ENCODE results near the gene JUP.
A peak's percentile ranks its signal among the peaks of the same experiment; 100 is the strongest.

The JUP gene

DNA sequence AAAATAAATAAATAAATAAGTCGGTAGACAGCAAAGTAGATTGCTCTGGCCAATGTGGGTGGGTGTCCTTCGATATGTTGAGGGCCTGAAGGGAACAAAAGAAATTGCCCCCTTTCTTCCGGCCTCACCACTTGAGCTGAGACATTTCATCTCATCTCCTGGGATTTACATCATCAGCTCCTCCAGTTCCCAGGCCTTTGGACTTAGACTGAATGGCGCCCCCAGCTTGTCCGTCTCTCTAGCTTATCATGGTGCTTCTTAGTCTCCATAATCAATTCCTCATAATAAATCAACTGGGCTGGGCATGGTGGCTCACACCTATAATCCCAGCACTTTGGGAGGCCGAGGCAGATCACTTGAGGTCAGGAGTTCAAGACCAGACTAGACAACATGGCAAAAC is 38.2 kb downstream of the JUP start:
- DNase-seq = no peak

DNA sequence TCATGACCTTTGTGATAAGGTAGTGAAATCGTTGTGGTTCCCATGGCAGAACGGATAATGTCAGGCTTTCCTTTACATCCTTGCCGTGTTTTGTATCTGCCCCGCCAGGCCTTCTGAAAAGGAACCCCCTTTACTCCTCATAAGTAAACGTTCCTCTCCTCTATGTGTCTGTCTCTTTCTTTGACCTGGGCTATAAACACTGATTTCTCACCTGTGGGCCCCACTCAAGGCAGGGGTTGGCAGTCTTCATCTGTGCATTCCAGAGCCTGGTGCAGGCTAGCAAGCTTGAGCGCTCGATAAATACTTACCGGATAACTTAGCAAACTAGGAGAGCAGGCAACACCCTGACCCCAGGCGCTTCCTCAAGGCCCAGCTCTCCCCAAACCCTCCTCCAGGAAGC is 44.8 kb downstream of the JUP start:
- DNase-seq = no peak

DNA sequence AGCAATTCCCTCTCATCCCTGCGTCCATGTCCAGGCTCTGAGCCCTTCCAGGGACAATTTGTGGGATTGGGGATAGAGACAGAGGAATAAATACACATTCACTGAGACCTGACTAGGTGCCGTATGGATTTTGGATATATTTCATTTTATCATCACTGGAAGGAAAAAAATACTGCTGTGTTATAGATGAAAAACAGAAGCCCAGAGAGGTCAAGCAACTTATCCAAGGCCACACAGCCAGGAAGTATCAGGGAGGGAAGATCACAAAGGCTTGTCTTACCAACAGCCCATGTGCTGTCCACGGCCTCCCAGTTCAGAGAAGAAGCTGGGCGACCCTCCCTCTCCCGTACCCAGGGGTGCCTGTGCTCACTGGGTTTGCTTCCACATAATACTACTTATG is 46.0 kb downstream of the JUP start:
- no peak for DNase-seq

DNA sequence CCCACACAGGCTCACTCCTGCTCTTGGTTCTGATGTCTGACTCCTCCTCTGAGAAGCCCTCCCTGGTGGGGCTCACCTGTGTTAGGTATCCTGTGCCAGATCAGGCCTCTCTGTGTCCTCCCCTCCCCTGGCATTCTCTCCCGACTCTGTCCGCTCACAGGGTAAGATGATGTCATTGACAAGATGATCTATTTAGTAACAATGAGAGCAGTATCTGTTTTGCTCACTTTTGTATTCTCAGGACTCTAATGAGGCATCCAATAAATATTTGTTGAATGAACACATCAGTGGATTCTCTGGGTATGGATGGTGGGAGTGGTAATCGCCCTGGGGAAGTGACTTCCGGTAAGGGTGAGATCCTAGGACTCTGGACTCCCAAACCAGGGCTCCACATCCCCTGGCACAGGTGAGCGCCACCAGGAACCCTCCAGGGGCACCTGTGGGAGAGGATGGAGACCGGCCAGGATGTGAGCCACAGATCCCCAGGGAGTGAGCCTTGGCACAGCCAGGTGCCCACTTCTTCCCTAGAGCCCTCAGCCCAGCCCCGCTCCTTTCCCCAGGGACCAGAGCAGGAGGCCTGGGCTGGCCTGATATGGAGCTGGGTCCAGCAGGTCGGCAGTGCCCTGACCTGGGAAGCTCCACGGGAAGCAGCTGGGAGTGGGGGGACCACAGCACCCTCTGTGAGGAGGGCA is 46.7 kb downstream of the JUP start:
- no peak for DNase-seq

DNA sequence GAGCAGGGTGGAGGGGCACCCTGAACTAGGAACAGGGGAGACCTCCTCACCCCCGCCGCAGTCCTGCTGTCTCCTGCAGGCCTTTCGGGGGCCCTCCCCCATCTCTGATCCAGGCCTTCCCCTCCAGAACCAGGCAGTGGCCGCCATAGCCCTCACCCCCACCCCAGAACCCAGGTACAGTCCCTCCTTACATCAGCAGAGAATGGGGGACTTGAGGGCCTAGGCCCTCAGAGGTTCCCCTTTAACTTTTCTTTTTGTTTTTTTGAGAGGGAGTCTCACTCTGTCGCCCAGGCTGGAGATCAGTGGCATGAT is 47.8 kb downstream of the JUP start:
- no peak for DNase-seq

DNA sequence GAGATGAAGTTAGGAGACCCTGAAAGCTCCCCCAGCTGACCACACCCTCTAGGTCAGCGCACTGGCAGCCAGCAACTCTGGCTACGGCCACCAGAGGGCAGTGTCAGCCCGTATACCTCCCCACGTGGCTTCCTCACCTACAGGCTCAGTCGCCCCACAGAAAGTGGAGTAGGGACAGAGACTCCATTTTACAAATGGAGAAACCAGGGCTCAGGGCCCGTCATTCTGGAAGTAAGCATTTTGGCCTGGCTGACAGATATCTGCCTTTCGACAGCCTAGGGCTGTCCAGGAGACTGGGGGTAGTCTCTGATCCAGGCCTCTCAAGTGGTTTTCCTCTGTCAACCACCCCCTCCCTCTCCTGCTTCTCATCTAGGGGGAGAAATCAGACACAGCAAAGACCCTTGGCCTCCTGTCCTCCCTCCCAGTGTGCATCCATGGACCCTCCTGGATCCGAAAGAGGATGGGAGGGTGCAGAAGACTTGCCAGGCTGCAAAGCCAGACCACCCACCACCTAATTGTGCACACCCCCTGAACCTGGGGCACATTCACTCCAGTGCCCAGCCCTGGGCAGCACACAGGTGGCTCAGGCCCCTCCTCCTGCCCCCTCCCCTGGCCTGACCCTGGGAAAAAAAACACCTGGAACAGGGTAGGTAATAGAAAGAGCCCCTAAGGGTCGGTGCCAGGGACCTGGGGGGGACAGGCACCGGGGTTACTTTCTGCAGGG is 48.3 kb downstream of the JUP start:
- DNase-seq = peak; percentile 81

DNA sequence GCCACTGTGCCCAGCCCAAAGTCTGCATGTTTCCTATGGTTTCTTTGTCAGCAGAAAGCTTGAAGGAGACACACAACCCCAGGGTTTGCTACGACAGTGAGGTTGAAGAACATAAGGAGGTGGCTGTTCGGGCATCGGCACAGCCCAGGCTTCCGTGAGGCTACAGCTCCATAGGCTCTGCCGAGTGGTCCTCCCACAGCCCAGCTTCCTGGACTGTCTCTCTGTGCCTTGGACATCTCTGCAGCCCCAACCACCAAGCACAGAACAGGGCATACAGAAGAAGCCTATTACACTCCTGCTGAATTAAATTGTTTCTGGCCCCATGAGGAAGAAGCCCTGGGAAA is 48.9 kb downstream of the JUP start:
- DNase-seq = no peak

DNA sequence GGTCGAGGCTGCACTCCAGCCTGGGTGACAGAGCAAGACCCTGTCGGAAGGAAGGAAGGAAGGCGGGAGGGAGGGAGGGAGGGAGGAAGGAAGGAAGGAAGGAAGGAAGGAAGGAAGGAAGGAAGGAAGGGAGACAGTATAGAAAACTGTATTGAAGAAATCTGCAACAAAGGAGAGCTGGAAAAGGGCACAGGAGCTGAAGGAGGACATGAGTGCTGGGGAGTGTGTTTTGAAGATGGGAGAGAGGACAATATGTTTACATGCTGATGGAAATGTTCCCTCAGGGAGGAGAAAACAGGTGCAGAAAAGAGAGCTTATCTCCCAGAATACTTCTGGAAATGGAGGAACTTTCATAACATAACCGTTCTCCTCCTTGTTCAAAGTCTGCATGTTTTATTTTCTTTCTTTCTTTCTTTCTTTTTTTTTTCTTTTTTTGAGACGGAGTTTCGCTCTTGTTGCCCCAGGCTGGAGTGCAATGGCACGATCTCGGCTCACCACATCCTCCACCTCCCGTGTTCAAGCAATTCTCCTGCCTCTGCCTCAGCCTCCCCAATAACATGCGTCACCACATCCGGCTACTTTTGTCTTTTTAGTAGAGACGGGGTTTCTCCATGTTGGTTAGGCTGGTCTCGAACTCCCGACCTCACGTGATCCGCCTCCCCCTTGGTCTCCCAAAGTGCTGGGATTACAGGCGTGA is 49.4 kb downstream of the JUP start:
- no peak for DNase-seq

DNA sequence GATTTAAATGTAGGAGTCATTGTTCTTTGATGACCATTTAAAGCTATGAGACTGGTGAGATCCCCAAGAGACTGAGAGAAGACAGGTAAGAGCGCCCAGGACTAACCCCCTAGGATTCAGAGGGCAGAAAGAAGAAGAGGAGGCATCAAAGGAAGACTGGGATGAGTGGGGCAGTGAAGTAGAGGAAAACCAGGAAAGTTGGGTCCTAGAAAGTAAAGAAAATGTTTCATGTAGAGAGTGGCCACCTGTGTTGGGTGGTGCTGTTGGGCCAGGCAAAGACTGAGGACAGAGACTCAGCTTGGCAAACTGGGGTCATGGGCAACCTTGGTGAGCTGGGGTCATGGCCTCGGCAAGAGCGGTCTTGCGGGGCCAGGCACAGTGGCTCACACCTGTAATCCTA is 50.8 kb downstream of the JUP start:
- DNase-seq = no peak

DNA sequence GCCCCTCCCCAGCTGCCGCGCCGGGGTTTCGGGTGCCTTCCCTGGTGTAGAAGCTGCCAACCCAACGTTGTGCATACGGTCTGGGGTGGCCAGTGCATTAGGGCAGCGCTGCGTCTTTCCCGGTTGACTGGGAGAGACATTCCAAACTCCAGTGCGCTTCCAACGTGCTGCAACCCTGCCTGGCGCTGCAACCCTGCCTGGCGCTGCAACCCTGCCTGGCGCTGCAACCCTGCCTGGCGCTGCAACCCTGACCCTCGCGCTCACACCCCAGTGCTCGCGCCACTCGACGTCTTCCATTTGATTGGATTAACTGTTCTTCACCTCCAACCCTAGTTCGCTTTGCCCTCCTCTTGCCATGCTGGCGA is 51.6 kb downstream of the JUP start:
- peak; percentile 42 for DNase-seq

DNA sequence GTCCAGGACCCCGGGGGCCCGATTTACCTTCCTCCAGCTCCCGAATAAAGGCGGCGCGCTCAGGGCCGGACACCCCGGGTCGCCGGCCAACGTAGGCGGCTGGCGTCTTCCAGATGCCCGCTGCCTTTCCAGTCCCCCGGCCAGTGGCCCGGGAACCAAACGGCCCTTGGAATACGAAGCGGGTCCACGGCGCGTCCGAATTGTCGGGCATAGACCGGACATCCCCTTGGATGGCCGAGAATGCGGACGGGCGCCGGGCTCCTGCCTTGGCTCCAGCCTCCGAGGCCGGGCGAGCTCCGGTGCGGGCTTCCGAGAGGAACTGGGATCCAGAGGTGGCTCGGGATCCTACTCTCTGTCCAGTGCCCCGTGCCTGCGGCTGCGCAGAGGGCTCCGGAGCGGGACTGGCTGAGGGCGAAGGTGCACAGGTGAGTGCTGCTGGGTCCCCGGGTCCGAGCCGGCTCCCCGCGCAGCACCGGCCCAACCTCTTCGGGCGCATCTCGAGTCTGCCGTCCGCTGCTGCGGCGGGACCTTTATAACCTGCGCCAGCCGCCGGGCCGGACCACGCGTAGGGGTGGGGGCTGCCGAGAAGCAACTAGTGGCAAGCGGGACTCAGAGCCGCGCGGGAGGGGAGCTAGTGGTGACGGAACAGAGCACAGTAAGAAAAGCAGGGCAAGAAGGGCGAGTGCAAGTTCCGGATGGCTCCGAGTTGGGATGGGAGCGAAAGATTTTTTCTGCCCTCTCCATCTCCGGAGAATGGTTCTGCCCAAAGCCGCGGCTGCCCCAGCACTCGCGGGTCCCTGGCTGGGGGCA is 52.2 kb downstream of the JUP start, which contains the start of gene HAP1:
TSS of gene HAP1 (minus strand) at position 505 of the 810 bp plus-strand sequence. CDS start at position 496, 9 bp downstream.
- DNase-seq = peak; percentile 42

DNA sequence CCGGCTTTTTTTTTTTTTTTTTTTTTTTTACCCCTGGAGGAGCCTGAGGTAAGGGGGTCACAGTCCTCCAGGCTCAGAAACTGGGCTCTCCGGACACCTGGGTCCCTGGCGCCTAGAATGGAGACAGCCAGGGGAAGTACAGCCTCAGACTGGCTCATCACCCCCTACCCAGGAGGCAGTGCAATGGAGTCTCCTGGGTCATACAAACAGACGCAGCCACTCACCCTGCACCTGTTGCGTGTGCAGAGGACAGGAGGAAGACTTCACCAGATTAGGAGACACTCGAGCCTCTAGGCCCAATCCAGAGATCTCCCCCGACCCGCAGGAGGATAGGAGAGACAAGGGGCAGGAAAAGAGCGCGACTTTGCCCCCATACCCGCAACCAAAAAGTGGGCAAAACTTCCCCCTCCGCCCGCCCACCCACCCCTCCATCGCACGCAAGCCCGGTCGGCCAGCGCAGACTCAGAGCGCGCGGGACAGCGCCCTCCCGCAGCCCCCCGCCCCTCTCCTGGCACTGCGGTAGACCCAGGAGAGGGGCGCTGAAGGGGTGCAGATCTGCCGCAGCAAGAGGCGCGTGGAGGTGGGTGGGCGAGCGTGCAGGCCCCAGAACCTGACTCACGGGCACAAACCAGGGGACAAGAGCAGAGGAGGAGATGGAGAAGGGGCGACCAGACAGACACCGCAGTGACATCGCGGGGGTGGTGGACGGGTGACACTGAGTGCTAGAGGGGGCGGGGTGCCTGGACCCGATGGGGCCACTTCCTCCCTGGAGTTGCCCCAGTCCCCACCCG is 53.0 kb downstream of the JUP start:
- DNase-seq = no peak

DNA sequence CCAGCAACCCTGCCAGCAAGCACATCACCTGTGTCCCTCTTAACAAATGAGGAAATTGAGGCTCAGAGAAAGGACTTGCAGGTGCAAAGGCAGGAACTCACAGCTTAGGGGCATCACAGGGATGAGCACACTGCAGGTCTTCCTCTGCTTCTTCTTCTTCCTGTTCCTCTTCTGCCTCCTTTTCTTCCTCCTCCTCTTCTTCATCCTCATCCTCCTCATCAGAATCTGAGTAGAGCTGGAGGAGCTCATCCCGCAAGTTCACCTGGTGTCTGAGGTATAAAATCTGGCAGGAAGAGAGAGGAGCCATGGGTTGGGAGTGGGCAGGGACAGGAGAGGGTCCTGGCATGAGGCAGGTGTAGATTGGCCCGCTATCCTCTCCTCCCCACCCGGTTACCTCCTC is 54.7 kb downstream of the JUP start:
- no peak for DNase-seq

DNA sequence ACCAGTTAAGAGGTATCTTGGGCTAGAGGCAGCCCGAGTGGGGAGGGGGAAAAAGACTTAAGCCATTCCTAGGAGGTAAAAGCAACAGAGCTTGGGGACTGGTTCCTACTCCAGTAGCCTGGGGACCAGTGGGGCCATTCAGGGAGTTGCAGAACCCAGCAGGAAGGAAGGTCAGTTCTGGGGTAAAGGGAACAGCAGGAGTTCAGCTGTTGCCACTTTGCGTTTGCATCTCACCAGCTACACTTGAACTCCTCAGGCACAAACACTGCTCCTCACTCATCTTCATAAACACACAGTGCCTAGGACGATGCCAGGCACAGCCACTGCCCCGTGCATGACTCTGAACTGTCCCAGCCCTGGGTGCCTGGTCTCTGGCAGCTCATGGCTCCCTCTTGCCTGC is 56.0 kb downstream of the JUP start:
- no peak for DNase-seq

DNA sequence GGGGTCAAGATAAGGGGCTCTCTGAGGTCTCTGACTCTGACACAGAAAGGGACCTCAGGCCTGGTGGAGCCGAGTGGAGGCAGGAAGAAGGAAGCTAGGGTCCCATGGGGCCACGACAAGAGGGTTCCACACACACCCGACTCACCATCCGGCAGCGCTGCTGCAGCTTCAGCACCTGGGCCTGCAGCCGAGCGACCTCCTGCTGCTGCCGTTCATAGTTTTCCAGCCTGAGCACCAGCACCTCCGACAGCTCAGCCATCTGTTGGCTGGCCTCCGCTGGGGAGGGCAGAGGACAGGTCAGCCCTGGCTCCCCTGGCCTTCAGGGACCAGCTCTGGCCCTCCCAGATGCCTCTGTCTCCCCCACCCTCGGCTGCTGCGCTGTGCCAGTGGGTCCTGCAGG is 58.5 kb downstream of the JUP start:
- DNase-seq = peak; percentile 25

DNA sequence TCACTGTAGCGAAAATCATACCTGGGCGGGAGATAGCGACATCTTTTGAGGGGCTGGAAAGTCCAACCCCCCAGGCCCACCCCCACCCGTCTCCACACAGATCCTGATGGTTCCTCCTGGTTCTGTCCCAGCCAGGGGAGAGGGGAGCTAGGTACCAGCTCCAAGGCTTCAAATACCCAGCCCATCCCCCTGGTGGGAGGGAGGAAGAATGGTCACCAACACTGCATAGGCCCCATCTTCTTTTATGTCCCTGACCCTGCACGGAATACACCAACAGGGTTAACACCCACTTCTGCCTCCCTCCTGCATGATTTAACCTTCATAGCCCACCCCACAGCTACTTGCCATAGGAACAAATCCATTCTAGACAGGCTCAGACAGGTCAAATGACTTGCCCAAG is 61.4 kb downstream of the JUP start:
- DNase-seq = no peak

DNA sequence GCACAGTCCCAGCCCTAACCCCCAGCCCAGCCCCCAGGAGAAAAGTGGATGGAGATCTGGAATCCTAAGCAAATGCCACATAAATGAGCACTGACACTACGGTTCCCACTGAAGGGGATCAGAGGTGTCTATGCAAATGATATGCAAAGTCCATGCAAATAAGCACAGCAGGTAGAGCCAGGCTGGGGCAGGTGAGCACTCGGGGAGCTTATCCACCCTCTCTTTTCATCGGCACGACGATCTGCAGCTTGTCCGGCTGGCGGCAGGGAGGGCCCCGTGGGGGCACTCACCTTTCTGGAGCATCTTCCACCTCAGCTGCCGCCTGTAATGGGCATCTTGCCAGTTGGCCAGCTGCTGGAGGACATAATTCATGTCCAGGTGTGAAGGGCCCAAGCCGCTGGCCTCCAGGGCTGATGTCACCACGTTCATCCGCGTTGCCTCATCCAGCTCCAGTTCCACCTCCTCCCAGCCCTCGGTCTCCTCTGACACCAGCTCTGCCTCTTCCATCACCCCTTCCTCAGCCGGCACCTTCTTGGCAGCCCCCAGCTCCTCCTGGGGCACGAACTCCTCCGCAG is 61.9 kb downstream of the JUP start:
- DNase-seq = peak; percentile 93

DNA sequence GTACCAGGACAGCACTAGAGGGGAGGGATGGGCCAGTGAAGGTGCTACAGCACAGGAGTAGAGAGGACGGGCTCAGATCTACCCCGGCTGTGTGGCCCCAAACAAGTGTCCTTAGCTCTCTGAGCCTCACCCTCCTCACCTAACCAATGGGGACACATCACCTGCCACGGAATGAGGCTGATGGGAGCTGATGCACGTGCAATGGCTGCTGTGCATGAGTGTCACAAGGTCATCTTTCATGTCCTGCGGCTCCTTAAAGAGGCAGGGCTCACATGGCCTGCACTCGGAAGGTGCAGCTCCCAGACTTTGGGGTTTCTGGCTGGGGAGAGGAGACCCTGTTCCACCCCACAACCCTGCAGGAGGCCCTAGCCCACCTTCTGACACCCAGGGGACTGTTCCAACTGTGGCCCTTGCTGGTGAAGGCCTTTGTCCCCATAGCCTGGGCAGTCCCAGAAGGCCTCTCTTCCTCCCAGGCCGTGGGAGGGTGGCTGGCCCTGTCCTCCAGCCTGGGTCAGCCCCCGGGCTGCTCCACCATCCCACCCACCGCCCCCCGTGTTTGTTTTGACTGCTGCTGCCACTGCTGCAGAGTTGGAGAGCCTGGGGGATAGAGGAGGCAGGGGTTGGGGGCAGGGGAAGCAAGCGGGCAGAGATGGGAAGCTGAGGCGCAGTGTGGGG is 62.6 kb downstream of the JUP start:
- no peak for DNase-seq

DNA sequence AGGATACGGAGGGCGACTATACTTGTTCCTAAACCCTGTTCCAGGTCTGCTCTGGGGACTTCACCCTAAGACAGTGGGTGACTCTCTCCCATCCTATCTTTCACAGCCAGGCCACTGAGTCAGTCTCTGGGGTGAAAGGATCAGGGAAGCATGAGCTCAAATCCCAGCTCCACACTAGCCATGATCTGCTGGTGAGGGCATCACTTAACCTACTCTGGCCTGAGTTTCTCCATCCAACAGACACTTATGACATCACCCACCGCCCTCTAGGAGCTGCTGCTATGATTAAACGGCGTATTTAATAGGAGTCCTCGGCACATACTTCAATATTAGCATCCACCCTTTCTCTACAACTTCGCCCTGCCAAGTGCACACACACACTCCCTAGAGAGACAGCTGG is 64.3 kb downstream of the JUP start:
- no peak for DNase-seq

DNA sequence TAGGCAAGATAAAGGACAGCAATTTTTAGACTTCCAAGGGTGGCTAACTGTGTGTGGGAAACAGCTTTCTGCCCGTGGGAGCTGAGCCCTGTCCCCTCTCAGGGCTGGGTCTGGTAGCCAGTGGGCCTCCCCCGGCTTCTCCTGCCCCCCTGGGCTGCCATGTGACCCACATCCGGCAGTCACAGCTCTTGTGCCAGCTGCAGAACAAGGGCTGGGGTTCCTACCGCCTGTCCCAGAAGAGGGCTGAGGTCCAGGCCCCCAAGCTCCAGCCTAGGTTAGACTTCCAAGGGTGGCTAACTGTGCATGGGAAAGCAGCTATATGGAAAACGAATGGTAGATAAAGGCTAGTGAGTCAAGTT is 68.2 kb downstream of the JUP start:
- no peak for DNase-seq

DNA sequence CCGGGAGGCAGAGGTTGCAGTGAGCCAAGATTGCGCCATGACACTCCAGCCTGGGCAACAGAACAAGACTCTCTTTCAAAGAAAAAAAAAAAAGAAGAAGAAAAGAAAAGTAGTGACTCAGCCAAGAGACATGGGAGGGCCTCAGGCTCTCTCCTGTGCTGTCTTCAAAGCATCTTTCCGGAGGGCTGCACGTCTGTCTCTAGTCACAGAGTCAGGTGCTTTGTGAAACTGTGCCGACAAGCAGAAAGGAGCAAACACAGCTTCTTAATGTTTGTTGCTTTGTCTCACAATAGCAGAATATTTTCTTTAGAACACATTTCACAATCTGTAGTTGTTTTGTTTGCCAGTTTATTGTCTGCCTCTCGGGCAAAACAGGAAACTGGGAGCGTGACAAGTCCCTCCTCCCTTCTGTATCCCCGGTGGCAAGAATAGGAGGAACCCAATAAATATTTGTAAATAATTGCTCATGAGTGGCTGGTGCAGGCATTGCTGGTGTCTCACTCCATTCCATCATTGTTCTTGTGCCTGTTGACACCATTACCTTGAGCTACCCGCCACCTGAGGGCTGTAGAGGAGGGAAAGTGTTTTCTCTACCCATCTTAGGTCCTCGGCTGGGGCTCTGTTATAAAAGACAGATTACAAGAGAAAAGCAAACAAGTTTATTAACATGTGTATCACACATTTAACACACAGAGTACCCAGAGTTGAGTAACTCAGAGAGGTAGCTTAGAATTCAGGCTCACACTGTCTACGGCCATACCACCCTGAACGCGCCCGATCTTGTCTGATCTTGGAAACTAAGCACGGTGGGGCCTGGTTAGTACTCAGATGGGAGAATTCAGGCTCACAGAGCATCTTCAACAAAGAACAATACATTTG is 68.9 kb downstream of the JUP start:
- DNase-seq = no peak
